ENCODE data around the gene ZNF701.
A peak's percentile ranks its signal among the peaks of the same experiment; 100 is the strongest.
"Not testable (repeated sequence)": the region's sequence is repeated elsewhere in the genome, so short reads cannot be mapped to it uniquely, and the experiment has no call there.

Gene ZNF701

DNA sequence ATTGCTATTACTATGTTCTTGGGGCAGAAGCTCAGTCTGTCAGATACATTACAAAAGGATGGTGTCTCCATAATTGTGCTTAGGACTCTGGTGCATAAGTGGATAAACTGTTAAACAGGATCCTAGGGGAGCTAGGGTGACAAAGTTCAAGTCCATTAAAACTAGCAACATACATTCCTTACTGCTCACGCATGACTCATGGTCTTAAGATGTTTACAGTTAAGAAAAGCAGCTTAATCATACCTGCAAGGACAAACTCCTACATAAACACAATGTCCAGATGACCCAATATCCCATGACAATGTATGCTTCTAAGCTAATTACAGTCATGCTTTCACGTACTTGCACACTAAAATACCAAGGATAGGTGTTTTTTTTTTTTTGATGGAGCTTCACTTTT, 3.5 kb upstream of the ZNF701 start:
- DNase-seq: no peak

DNA sequence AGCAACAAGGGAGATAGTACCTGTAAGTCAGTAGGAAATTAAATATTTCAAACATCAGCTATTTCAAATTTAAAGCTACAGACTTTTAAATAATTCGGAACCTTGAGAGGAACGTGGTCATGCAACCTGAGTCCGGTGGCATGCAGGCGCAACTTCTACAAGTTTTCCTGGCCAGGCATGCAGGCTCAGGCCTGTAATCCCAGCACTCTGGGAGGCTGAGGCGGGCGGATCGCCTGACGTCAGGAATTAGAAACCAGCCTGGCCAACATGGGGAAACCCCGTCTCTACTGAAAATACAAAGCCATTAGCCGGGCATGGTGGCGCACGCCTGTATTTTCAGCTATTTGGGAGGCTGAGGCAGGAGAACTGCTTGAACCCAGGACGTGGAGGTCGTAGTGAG, 2.2 kb upstream of the ZNF701 start:
- no peak for DNase-seq

DNA sequence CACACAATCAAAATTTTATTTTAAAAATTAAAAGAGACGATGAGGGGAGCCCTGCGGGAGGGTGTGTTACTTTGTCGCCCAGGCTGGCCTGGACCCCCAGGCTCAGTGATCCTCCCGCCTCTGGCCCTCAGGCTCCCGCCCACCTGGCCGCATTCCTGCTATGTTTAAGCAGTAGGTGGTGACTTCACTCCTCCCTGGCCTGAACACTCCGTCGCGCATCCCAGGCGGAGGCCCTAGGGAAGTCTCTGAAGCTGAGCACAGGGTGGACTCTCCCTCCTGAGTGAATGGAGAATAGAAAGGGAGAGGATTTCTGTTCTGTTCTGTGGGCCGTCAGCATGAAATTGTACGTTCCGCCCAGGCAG, 468 bp upstream of the ZNF701 start:
- not testable (repeated sequence) for DNase-seq

DNA sequence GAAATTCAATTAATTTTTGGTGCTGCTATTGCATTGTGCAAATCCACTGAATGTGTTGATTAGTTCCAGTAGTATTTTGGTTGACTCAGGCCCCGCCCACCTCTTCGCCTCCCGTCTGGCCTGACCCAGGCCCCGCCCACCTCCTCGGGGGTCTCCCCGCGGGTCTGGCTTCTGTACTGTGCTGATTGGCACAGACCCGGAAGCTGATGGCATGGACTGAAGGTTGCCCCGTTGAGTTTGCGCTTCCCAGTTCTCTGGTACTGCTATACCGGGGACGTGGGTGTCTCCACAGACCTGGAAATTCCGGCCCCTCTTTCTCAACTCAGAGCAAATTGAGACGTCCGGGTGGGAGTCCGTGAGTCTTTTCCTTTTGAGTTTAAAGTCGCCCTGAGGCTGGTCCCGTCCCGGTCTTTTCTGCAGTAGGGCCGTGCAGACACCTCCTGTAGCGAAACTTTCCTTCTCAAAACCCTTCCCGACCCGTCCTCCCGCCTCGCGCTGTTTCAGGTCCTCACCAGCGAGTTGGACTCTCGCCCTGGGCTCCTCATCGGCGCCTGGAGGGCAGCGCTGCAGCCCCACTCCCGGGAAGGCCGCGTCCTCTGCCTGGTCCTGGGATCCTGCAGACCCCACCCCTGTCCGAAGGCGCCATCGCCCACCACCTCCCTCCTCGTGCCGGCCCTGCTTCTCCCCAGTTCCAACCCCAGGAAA, 14.8 kb downstream of the ZNF701 start:
- no peak for DNase-seq

DNA sequence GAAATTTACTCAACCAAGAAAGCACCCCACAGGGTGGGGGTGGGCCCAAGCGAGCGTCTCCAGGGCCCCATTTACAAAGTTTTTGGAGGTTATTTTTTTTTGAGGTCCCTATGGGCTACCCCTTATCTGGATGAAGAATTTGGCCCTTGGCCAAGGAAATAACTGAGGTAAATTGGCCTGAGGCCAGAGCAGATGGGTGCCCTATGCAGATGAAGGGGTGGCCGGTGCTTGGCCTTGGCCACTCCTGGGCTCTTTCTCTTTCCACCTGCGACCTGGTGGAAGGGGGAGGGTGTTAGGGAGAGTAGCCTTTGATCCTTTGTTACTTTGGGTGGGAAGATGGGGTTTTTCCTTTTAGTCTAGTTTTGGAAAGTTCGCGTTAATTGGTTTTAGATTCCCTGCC, 15.5 kb downstream of the ZNF701 start:
- no peak for DNase-seq

DNA sequence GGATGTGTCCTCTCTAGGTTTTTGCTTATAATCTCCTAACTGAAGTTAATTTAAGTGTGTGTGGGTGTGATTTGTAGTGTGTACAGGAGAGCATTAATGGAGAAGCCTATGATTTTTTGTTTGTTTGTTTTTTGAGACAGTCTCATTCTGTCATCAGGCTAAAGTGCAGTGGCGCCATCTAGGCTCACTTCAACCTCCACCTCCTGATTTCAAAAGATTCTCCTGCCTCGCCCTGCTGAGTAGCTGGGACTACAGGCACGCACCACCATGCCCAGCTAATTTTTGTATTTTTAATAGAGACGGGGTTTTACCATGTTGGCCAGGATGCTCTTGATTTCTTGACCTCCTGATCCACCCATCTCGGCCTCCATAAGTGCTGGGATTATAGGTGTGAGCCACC, 20.6 kb downstream of the ZNF701 start:
- no peak for DNase-seq

DNA sequence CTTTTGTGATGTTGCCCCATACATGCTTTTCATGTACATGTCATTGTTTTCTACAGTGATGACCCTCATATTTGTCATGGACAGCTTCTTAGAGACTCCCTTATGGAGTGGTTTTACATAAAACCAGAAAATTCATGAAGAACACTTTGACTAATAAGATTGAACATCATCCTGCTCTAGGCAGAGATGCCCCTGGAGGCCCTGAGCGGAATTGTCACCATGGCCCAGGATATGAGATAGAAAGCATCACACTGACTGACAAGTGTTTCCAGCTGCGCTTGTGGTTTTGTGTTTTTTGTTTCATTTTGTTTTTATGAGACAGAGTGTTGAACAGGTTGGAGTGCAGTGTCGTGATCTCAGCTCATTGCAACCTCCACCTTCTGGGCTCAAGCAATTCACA, 22.2 kb downstream of the ZNF701 start:
- no peak for DNase-seq

DNA sequence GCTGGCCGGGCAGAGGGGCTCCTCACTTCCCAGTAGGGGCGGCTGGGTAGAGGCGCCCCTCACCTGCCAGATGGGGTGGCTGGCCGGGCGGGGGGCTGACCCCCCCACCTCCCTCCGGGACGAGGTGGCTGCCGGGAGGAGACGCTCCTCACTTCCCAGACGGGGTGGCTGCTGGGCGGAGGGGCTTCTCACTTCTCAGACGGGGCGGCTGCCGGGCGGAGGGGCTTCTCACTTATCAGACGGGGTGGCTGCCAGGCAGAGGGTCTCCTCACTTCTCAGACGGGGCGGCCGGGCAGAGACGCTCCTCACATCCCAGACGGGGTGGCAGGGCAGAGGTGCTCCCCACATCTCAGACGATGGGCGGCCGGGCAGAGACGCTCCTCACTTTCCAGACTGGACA, 23.4 kb downstream of the ZNF701 start:
- not testable (repeated sequence) for DNase-seq

DNA sequence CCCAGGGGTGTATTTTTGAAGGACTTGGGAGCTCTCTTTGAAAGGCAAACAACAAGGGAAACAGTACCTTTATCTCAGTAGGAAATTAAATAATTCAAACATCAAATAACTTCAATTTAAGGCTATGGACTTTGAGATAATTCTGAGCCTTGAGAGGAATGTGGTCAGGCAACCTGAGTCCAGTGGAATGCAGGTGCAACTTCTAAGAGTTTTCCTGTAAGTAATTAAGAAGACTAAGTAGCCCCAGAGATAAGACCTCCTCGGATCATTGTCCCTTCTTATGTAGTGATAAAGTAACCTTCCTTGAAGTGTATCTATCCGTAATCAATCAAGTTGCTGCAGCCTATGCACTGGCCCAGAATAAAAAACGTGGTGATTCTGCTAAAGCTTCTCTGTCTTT, 29.2 kb downstream of the ZNF701 start:
- no peak for DNase-seq

DNA sequence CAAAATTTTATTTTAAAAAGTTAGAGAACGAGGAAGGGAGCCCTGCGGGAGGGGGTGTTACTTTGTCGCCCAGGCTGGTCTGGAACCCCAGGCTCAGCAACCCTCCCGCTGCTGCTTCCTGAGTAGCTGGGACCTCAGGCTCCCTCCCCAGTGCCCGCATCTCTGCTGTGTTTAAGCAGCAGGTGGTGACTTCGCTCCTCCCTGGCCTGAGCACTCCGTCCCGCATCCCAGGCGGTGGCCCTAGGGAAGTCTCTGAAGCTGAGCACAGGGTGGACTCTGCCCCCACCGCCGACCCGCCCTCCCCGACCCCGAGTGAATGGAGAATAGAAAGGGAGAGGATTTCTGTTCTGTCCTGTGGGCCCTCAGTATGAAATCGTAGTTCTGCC, 30.5 kb downstream of the ZNF701 start:
- no peak for DNase-seq

DNA sequence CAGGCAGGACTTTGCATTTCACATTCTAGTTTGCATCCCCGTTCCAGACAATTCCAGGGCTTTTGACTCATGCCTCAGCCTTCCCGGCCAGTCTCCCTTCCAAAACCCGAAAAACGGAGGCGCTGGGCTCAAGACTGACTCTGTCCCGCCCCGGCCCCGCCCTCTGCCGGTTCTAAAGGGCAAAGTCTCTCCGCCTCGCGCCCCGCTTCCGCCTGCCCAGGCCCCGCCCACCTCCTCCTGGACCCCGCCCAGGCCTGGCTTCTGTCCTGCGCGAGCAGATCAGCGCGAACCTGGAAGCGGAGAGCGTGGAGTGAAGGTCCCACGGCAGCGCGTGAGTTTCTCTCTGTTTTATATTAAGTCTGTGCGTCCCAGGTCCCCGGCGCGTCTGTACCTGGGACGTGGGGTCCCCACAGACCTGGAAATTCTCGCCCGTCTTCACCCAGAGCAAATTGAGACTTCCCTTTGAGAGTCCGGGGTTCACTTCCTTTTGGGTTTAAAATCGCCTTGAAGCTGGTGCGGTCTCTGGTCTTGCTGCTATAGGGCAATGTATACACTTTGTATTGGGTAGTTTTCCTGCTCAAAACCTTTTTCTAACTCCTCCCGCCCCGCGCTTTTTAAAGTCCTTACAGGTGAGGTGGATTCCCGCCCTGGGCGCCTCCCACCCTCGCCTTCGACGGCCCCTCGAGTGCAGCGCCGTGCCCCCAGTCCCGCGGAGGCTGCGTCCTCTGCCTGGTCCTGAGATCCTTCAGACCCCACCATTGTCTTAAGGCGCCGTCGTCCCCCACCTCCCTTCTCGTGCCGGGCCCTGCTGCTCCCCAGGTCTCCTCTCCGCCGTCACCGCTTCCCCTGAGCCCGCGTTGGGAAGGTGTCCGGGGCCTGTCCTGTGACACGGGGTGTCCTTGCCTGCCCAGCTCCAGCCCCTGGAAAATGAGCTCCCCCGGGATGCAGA, 31.2 kb downstream of the ZNF701 start:
- peak; percentile 79 to 92 (median 88) for DNase-seq

DNA sequence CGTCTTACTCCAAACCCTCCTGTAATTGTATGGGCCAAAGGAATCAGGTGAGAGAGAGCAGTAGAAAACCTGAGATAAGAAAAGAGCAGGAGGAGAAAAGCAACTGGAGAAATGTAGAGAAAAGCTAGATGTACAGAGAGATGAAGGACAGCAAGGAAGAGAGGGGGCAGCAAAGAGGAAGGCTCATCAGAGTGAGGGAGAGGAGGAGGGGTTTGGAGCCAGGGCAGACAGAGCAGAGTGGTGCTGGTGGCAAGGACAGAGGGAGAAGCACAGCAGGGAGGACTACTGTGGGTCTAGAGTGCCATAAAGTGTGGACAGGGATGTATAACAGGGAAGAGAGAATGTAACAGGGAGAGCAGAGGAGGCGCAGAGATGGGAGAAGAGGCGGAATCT, 31.9 kb downstream of the ZNF701 start:
- DNase-seq: not testable (repeated sequence)

DNA sequence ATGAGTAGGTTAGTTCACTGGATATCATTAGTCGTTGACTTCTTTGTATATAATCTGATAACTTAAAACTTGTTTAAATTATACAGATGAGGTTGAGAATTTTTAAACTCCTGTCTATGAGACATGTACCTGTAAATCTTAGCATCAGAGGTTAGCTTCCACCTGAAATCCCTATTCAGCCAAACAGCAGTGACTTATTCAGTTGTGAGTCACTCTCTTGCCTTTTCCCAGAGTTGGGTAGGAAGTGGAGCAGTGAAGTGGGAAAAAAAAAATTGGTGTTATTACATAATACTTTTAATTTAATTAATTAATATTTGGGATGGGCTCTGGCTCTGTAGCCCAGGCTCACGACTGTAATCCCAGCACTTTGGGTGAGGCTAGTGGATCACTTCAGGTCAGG, 32.9 kb downstream of the ZNF701 start:
- no peak for DNase-seq

DNA sequence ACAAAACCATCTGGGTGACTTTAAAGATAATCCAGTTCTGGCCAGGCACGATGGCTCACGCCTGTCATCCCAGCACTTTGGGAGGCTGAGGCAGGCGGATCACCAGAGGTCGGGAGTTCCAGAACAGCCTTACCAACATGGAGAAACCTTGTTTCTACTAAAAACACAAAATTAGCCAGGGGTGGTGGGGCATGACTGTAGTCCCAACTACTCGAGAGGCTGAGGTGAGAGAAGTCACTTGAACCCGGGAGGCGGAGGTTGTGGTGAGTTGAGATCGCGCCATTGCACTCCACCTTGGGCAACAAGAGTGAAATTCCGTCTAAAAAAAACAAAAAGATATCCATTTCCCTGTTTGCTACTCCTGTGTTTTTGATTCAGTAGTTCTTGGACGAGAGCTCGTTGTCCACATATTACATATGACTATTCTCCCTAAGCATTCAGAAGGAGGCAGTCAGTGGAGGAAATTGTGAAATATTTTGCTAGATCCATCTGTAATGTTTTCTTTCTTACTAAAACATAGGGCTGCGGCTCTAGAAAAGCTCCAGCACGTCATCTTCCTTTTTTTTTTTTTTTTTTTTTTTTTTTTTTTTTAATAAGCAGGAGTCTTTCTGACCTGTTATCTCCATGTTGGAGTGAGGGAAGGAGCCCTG, 33.6 kb downstream of the ZNF701 start:
- DNase-seq: no peak

DNA sequence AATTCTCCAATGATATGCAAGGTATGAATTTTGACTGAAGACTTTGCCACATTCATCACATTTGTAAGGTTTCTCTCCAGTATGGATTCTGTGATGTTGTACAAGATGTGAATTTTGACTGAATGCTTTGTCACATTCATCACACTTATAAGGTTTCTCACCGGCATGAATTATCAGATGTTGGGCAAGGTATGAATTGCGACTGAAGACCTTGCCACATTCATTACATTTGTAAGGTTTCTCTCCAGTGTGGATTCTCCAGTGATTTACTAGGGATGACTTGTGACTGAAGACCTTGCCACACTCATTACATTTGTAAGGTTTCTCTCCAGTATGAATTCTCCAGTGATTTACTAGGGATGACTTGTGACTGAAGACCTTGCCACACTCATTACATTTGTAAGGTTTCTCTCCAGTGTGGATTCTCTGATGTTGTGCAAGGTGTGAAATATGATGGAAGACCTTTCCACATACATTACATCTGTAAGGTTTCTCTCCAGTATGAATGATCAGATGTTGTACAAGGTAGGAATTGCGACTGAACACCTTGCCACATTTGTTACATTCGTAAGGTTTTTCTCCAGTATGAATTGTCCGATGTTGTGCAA, 43.3 kb downstream of the ZNF701 start:
- no peak for DNase-seq

DNA sequence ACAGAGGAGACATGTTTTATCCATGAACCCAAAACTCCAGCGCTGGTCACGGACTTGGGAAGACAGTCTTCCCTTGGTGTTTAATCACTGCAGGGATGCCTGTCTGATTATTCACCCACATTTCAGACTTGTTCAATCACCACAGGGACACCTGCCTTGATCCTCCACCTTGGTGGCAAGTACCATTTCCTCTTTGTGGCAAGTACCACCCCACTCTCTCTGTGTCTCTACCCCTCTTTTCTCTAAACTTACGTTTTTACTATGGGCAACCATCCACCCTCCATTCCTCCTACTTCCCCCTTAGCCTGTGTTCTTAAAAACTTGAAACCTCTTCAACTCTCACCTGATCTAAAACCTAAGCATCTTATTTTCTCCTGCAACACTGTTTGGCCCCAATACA, 51.3 kb downstream of the ZNF701 start:
- no peak for DNase-seq

DNA sequence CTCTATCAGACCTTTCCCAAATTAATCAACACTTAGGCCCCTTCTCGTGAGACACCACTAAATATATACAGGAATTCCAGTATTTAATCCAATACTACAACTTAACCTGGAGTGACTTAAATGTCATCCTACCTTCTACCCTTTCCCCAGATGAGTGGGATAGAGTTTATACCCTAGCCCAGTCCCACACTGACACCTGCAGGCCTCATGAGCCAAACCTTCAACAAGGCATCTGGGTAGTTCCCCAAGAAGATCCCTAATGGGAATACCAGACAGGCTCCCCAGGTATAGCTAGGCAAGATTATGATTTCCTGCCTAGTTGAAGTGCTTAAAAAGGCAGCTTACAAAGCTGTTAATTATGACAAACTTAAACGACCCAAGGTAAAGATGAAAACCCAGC, 52.2 kb downstream of the ZNF701 start:
- DNase-seq: no peak

DNA sequence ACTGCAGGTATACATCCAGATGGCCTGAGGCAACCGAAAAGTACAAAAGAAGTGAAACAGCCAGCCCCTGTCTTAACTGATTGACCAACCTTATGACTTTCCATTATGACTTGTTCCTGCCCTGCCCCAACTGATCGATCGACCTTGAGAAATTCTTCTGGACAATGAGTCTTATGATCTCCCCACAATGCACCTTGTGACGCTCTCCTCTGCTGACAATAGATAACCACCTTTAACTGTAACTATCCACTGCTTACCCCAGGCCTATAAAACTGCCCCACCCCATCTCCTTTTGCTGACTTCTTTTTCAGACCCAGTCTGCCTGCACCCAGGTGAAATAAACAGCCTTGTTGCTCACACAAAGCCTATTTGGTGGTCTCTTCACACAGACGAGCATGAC, 56.8 kb downstream of the ZNF701 start:
- no peak for DNase-seq

DNA sequence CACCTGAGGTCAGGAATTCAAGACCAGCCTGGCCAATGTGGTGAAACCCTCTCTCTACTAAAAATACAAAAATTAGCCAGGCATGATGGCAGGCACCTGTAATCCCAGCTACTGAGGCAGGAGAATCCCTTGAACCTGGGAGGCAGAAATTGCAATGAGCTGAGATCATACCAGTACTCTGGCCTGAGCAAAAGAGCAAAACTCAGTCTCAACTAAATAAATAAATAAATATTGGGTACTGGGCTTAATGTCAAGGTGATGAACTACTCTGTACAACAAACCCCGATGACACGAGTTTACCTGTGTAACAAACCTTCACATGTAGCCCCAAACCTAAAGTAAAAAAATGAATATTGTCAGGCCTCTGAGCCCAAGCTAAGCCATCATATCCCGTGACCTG, 57.4 kb downstream of the ZNF701 start:
- not testable (repeated sequence) for DNase-seq

DNA sequence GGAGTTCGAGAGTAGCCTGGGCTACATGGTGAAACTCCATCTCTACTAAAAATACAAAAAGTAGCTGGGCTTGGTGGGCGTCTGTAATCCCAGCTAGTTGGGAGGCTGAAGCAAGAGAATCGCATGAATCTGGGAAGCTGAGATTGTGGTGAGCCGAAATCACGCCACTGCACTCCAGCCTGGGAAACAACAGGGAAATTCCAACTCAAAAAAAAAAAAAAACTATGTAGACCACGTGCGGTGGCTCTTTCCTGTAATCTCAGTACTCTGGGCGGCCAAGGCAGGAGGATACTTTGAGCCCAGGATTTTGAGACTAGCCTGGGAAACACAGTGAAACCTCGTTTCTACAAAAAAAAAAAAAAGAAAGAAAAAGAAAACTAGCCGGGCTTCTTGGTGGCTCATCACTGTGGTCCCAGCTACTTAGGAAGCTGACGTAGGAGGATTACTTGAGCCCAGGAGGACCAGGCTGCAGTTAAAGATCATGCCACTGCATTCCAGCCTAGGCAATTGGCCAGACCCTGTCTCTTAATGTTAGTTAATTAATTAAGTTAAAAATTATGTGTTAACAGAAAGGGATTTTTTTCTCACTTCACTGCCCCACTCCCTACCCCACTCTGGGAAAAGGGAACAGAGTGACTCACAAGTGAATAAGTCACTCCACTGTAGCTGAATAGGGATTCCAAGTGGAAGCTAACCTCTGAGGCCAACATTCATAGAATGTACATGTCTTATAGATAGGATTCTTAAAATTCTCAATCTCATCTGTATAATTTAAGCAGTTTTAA, 65.9 kb downstream of the ZNF701 start:
- DNase-seq: no peak
